Keratinocyte (primary cell): ENCODE results near the gene WNT7A.

ENCODE experiments used
- CTCF ChIP-seq, 3 experiments: IDR thresholded peaks in 1 of 3; conservative IDR thresholded peaks in 1 of 3; optimal IDR thresholded peaks in 1 of 3; 2 replicates in 2 of 3; 3 replicates in 1 of 3; pipeline versions ENCODE3 to v1.5.1; 2011; ENCODE audit warnings: low read length in 3 of 3, mild to moderate bottlenecking in 3 of 3, moderate library complexity in 2 of 3, control low read depth in 1 of 3, inconsistent platforms in 1 of 3; ENCODE audit not compliant: insufficient read depth in 2 of 3; ENCODE audit errors: extremely low read depth in 1 of 3
- EZH2 ChIP-seq: IDR thresholded peaks from one replicate; pipeline ENCODE4 v1.6.1; 2012; ENCODE audit warnings: inconsistent platforms, mild to moderate bottlenecking, low read length, moderate library complexity

- TF ChIP-seq CTCF (optimal IDR thresholded peaks at IDR 0.05 in 1 of 3, IDR thresholded peaks at IDR 0.05 in 1 of 3, conservative IDR thresholded peaks at IDR 0.05 in 1 of 3; ENCODE audit: extremely low read depth in 1 of 3, insufficient read depth in 2 of 3, low read length in 3 of 3), result no peak
- no peak for TF ChIP-seq EZH2
Measured at GRCh38 chr3:13877911-13878280, 2.0 kb downstream of the WNT7A start.
